Stimulated activated CD8-positive, alpha-beta memory T cell treated with anti-CD3 and anti-CD28 coated beads, Interleukin-7, amount 100 ng/mL, for 48 hours (primary cell): ENCODE measurements around the gene SMAP1.
"Not testable (repeated sequence)": the region's sequence is repeated elsewhere in the genome, so short reads cannot be mapped to it uniquely, and the experiment has no call there.

Source experiments
- DNase-seq, 2 donors: peaks; one replicate each; pipeline ENCODE4 v3.0.0-alpha.2; 2020; ENCODE audit warnings: low read depth in 1 of 2; ENCODE audit errors: extremely low read depth in 1 of 2

Gene SMAP1

GRCh38 chr6:70738028-70738427 is 70.3 kb downstream of the SMAP1 start:
- no peak for DNase-seq

GRCh38 chr6:70739534-70739933 is 71.9 kb downstream of the SMAP1 start:
- DNase-seq: no peak

GRCh38 chr6:70740746-70741145 is 73.1 kb downstream of the SMAP1 start:
- not testable (repeated sequence) for DNase-seq

- not testable (repeated sequence) for DNase-seq
These were observed 74.8 kb downstream of the SMAP1 start for GRCh38 chr6:70742462-70742861.

- no peak for DNase-seq
These were observed 86.2 kb downstream of the SMAP1 start for GRCh38 chr6:70753870-70754380.

- DNase-seq: no peak
These were observed 91.2 kb downstream of the SMAP1 start for GRCh38 chr6:70758883-70759282.

GRCh38 chr6:70763754-70764510 is 96.2 kb downstream of the SMAP1 start:
- DNase-seq: no peak

- no peak for DNase-seq
These were observed 97.0 kb downstream of the SMAP1 start for GRCh38 chr6:70764706-70765105.

- DNase-seq: not testable (repeated sequence)
These were observed 103.7 kb downstream of the SMAP1 start for GRCh38 chr6:70771351-70771750.

GRCh38 chr6:70779934-70780333 is 112.3 kb downstream of the SMAP1 start:
- DNase-seq: no peak

- DNase-seq: no peak
These were observed 123.0 kb downstream of the SMAP1 start for GRCh38 chr6:70790483-70791224.

GRCh38 chr6:70797625-70798024 is 129.9 kb downstream of the SMAP1 start:
- DNase-seq: no peak

- DNase-seq: no peak
These were observed 138.4 kb downstream of the SMAP1 start for GRCh38 chr6:70806086-70806485.

- no peak for DNase-seq
These were observed 144.1 kb downstream of the SMAP1 start for GRCh38 chr6:70811788-70812187.

- DNase-seq: no peak
These were observed 146.2 kb downstream of the SMAP1 start for GRCh38 chr6:70813885-70814284.

- no peak for DNase-seq
These were observed 152.0 kb downstream of the SMAP1 start for GRCh38 chr6:70819646-70820045.

- no peak for DNase-seq
These were observed 153.1 kb downstream of the SMAP1 start for GRCh38 chr6:70820778-70821177.

- no peak for DNase-seq
These were observed 154.1 kb downstream of the SMAP1 start for GRCh38 chr6:70821751-70822150.

GRCh38 chr6:70823651-70824050 is 156.0 kb downstream of the SMAP1 start:
- DNase-seq: no peak

- no peak for DNase-seq
These were observed 163.7 kb downstream of the SMAP1 start for GRCh38 chr6:70831427-70831826.

GRCh38 chr6:70834520-70834919 is 166.8 kb downstream of the SMAP1 start:
- DNase-seq: no peak

- no peak for DNase-seq
These were observed 171.2 kb downstream of the SMAP1 start for GRCh38 chr6:70838907-70839285.
